ENCODE data around the gene CYP24A1.

The CYP24A1 gene

DNA sequence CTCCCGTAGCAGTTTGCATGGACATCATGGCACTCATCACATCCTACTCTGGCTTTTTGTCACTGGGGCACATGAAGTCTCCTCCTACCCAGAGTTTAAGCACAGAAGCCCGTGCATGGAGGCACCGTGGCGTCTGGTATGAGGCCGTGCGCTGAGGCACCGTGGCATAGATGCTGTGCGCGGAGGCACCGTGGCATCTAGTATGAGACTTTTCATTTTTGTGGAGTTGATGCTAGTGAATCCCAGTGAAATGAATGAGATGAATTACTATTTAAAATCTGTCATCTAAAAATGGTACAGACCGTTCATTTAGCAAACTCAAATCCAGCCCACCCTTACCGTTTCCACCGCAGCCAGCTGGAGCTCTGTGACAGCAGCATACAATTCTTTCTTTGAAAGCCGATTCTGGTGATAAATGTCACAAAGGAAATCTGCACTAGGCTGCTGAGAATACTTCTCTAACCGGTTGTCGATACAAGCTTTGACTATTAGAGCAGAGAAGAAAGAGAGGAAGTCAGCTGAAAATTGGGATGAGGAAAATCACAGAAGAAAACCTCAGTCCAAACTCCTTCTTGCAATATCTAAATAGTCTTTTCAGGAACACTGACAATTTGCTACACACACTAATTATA is 11.3 kb downstream of the CYP24A1 start:
- TF ChIP-seq, protein P1, sequence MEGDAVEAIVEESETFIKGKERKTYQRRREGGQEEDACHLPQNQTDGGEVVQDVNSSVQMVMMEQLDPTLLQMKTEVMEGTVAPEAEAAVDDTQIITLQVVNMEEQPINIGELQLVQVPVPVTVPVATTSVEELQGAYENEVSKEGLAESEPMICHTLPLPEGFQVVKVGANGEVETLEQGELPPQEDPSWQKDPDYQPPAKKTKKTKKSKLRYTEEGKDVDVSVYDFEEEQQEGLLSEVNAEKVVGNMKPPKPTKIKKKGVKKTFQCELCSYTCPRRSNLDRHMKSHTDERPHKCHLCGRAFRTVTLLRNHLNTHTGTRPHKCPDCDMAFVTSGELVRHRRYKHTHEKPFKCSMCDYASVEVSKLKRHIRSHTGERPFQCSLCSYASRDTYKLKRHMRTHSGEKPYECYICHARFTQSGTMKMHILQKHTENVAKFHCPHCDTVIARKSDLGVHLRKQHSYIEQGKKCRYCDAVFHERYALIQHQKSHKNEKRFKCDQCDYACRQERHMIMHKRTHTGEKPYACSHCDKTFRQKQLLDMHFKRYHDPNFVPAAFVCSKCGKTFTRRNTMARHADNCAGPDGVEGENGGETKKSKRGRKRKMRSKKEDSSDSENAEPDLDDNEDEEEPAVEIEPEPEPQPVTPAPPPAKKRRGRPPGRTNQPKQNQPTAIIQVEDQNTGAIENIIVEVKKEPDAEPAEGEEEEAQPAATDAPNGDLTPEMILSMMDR (IDR thresholded peaks at IDR 0.05; ENCODE audit: low read depth, low read length): no peak
- no peak overlapping the region for H3K4me3 ChIP-seq (ENCODE audit: low read depth, low read length)
- H3K9me3 ChIP-seq: no peaks in the 10 kb centered on the region
- H3K27me3 ChIP-seq: peaks cover 78% of the 10 kb centered on the region
- no peak for DNase-seq
- peaks cover 4% of the 10 kb centered on the region for H3K4me1 ChIP-seq
- no peaks in the 10 kb centered on the region for H3K36me3 ChIP-seq

DNA sequence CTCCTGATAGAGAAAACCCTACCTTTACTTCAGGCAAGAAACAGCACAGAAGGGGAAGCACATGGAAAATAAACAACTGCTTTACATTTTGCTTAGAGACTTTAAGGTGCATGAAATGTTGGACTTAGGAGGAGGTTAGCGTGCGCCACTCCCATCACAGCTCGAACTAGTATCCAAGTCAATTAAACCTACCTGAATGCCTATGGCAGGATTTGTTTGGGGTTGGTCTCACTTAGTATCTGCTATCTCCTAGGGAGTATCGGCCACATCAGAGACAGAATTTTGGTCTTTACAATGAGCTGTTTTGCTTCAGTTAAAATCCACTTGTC is 12.0 kb downstream of the CYP24A1 start:
- Histone ChIP-seq H3K27me3 (peaks cover 73% of the 10 kb centered on the region), H3K4me3 (ENCODE audit: low read depth, low read length) (no peak overlapping the region), H3K9me3 (no peaks in the 10 kb centered on the region), H3K36me3 (no peaks in the 10 kb centered on the region), H3K4me1 (peaks cover 4% of the 10 kb centered on the region)
- TF ChIP-seq, protein P1 (IDR thresholded peaks at IDR 0.05; ENCODE audit: low read depth, low read length): no peak
- DNase-seq: no peak

DNA sequence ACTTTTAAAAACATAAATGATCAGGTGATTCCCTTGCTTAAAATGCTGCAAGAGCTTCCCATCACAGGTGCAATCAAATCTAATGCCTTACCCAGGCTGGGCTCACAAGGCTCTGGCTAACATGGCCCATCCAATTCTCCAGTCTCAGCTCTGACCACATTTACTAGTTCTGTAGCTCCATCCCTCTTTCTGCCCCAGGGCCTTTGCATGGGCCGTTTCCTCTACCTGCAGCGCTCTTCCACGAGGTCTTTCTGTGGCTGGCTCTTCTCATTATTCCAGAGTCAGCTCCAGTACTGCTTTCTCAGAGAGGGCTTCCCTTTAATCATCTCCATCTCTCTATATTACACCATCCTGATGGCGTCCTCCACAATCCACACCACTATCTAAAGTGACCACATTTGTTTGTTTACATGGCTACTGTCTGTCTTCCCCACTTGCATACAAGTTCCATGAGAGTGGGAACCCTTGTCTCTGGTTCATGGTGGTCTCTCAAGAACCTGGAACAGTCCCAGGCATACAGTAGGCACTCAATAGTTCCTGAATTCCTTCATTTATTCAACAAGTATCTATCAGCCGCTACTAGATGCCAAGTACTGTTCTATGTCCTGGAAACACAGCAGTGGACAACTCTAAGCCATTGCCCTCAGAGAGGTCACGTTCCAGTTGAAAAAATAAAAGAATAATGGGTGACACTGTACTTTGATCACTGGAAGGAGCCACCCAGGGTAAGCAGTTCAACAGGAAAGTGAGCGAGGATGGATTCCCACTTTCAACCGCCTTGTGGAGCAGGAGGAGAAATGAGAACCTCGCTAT is 12.6 kb downstream of the CYP24A1 start:
- Histone ChIP-seq H3K9me3 (no peaks in the 10 kb centered on the region), H3K4me1 (peaks cover 4% of the 10 kb centered on the region), H3K27me3 (peaks cover 73% of the 10 kb centered on the region), H3K36me3 (no peaks in the 10 kb centered on the region), H3K4me3 (ENCODE audit: low read depth, low read length) (no peak overlapping the region)
- no peak for DNase-seq
- TF ChIP-seq, protein P1 (IDR thresholded peaks at IDR 0.05; ENCODE audit: low read depth, low read length): no peak

DNA sequence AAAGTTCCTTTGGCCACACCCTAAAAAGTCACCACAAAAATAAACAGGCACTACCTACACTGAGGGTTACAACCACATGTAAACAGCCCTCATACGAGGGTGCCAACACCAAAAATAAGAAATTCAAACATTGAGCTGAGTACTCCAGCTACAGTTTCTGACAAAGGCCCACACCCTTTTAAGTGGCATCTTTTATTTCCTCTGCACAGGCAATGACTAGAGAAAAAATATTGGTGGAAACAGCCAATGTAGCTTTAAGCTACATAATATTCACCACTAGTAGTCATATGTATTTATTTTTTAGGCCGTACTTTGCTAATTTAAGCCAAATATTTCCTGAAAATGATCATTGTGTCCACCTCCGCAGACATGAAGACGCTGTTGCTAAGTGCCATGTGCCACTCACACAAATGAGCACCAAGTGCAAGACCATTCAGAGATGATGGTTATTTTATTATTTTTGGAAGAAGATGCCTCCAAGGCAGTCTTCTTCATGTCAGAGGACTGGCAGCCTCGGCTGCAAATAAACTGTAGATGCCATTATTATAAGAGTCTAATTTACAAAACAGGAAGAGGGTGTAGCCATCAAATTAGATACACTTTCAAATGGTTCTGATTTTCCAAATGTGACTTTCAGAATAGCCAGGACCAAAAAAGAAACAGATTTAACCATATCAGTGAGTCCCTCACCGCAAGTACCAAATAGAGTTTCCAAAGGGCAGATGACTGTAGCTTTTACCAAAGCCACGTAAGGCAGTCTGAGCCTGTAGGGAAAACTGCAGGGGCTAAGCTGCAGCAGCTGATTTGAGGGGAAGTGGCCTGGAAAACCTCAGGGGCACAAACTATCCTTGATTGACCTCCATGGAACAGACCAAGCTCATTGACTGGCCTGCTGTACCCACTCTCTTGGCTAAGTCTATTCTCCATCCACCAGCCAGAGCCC is 13.4 kb downstream of the CYP24A1 start:
- no peak for DNase-seq
- Histone ChIP-seq H3K4me1 (peaks cover 4% of the 10 kb centered on the region), H3K27me3 (peaks cover 66% of the 10 kb centered on the region)

DNA sequence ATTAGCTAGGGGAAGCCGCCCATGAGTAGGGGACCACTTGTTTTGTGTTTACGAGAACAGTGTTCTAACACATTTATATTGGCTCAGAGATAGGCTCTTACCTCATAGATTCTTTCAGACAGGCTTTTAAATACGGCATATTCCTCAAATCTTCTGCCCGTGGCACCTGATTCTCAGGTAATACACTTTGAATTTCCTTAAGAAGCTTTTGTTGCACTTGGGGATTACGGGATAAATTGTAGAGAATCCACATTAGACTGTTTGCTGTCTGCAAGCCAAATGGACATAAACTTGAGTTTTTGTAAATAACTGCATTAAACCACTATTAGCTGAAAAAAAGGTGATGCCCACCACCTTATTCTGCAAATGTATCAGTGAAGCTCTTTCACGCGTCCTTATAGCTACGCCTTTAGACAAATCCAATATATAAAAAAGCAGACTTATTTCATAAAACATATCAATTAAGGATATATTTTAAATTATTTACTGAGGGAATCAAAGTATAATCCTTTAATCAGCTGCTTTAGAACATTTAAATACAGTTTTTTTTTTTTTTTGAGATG is 14.8 kb downstream of the CYP24A1 start:
- Histone ChIP-seq H3K36me3 (no peaks in the 10 kb centered on the region), H3K27me3 (peaks cover 58% of the 10 kb centered on the region), H3K4me1 (peaks cover 4% of the 10 kb centered on the region), H3K4me3 (ENCODE audit: low read depth, low read length) (no peak overlapping the region), H3K9me3 (no peaks in the 10 kb centered on the region)
- TF ChIP-seq, protein P1 (IDR thresholded peaks at IDR 0.05; ENCODE audit: low read depth, low read length): no peak
- no peak for DNase-seq

More for the DNA sequence above, 13.4 kb downstream of the CYP24A1 start:
- Histone ChIP-seq H3K9me3 (no peaks in the 10 kb centered on the region), H3K4me3 (ENCODE audit: low read depth, low read length) (no peak overlapping the region), H3K36me3 (no peaks in the 10 kb centered on the region)
- TF ChIP-seq, protein P1 (IDR thresholded peaks at IDR 0.05; ENCODE audit: low read depth, low read length): no peak

Data from BE2C (cell line).